NCI-H2107 (cell line): Measurements from ENCODE around the gene PDRG1.

ENCODE experiments used
- DNase-seq: peaks from one replicate; lab custom pipeline; 2025; lab: John Stamatoyannopoulos, UW

The PDRG1 gene

GRCh38 chr20:31907046-31907445 lies 44.8 kb downstream of the PDRG1 start:
- DNase-seq, result no peak

GRCh38 chr20:31906001-31906400 lies 45.8 kb downstream of the PDRG1 start:
- no peak for DNase-seq

DNA sequence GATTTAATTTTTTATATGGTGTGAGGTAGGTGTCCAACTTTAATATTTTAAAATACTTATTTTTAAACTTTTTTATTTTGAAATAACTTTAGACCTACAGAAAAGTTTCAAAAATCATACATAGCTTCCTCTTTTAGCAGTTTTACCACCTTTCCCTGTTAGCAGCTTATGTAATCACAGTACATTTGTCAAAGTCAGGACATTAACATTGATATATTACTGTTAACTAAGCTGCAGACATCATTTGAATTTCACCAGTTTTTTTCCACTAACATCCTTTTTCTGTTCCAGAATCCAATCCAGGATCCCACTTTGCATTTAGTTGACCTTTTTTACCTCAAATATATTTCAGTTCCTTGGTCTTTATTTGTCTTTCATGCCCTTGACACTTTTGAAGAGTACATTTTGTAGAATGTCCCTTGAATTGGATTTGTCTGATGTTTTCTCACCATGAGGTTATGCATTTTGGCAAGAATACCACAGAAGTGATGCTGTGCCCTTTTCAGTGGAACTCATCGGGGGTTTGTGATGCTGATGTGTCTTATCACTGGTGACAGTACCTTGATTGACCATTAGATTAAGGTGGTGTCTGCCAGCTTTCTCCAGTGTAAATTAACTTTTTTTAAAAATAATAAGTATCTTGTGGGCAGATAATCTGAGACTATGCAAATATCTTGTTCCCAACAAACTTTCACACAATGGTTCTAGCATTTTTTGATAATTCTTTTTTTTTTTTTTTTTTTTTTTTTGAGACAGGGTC lies 48.0 kb downstream of the PDRG1 start:
- no peak for DNase-seq

- no peak for DNase-seq
Measured at GRCh38 chr20:31901615-31902014, 50.2 kb downstream of the PDRG1 start.

DNA sequence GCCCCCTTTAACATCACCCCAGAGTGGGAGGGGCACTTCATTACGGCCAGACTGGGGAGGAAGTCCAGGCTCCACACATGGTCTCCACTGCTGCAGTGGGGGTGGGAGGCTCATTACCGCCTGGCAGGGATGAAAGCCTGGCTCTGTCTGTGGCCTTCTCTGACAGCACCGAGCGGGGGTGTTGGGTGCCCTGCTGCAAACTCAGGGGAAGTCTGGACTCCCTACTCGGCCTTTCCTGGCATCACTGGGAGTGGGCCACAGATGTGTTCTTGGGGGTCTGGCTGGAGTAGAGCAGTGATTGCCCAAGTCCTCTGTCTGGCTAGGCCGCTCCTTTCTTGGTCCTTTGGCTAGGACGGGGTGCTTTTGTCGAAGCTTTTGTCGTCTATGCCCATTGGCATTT lies 54.3 kb downstream of the PDRG1 start:
- DNase-seq, result no peak

GRCh38 chr20:31896049-31896448 lies 55.8 kb downstream of the PDRG1 start:
- DNase-seq, result no peak

DNA sequence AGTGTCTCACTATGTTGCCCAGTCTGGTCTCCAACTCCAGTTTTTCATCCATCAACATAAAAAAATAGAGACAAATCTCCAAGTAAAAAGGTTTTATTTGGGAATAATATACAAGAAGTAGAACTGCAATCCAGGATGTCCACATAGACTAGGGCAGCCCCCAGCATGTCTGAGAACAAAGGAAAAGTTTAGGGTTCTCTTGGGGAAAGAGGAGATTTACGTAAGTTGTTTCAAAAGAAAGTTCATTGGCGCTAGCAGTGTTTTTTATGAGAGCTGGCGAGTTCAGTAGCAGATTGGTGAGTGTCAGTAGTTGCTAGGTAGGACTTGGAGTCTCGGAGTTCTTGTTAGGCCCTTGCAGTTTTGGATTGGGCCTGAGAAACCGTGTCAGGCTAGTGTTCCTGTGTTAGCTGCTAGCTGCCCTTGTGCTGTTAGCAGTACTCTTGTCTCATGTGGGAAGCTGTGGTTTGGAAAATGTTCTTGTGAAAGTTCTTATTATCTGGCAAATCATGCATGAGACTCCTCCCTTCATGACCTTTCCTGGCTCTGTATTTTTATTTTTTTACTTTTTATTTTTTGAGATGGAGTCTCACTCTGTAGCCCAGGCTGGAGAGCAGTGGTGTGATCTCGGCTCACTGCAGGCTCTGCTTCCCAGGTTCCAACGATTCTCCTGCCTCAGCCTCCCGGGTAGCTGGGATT lies 56.7 kb downstream of the PDRG1 start:
- DNase-seq, result no peak
